Stimulated activated CD4-positive, alpha-beta T cell treated with anti-CD3 and anti-CD28 coated beads, Interleukin-2, amount 100 ng/mL, for 4 hours (primary cell): ENCODE measurements around the gene RAB34.
"Not testable (repeated sequence)": the region's sequence is repeated elsewhere in the genome, so short reads cannot be mapped to it uniquely, and the experiment has no call there.

Experiments
- DNase-seq: peaks from one replicate; pipeline ENCODE4 v3.0.0-alpha.2; 2020; ENCODE audit warnings: low read depth

Gene RAB34

GRCh38 chr17:28746611-28747050 lies 29.0 kb upstream of the RAB34 start:
- no peak for DNase-seq

DNA sequence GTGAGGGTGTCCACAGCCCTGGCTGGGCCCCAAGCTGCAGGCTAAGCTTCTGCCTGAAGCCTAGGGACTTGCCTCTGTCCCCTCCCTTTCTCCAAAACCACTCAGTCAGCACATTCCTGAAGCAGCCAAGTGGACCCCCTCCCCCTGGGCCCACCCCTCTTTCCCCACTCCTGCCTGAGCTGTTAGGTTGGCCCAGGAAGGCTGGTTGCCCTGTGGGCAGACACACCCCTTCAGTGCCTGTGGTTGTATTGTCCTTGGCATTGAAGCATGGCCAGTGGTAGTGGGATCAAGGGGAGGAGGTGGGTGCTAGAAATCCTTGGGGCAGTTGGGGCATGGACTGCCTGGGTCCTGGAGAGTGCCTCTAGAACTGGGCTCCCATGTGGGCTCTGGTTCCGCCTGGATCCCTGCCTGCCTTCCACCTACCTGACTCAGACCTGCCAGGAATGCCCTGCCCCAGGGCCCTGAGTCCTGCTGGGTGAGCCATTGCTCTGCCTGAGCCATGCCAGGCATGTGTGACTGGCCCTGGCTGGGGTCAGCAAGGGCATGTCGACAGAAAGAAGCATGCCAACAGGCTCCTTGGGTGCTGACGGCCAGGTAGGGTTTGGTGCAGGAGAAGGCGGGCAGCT lies 28.2 kb upstream of the RAB34 start:
- no peak for DNase-seq

- no peak for DNase-seq
Measured at GRCh38 chr17:28744972-28745785, 27.5 kb upstream of the RAB34 start.

DNA sequence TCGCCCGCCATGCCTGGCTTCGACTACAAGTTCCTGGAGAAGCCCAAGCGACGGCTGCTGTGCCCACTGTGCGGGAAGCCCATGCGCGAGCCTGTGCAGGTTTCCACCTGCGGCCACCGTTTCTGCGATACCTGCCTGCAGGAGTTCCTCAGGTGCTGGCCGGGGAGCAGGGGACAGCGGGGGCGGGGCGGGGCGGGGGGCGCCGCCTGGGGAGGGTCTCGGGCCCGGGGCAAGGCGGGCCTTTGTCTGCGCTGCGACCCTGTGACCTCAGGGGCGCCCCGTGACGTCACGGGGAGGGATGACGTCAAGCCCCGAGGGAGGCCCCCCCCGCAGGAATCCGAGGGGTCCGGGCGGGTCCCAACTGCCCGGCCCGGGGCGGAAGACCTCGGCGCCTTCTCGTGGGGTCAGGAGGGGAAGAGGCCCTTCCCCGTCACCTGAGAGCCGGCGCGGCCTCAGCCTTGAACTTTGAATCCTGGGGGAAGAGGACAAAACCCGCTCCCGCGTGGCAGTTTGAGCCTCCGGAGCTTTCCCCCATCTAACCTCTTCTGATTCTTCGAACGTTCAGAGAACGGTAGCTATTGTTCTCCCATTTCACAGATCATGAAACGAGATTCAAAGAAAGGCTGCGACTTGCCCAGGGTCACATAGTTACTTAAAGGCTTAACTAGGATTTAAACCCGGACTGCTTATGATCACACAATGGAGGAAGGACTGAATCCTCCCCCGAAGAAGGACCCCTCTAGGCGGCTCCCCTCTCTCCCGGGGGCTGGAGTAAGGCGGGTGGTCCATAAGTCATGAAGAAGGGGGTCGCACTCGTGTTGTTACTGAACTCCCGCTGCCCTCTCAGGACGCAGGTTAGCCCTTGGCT lies 26.7 kb upstream of the RAB34 start:
- peak; percentile 63 for DNase-seq

DNA sequence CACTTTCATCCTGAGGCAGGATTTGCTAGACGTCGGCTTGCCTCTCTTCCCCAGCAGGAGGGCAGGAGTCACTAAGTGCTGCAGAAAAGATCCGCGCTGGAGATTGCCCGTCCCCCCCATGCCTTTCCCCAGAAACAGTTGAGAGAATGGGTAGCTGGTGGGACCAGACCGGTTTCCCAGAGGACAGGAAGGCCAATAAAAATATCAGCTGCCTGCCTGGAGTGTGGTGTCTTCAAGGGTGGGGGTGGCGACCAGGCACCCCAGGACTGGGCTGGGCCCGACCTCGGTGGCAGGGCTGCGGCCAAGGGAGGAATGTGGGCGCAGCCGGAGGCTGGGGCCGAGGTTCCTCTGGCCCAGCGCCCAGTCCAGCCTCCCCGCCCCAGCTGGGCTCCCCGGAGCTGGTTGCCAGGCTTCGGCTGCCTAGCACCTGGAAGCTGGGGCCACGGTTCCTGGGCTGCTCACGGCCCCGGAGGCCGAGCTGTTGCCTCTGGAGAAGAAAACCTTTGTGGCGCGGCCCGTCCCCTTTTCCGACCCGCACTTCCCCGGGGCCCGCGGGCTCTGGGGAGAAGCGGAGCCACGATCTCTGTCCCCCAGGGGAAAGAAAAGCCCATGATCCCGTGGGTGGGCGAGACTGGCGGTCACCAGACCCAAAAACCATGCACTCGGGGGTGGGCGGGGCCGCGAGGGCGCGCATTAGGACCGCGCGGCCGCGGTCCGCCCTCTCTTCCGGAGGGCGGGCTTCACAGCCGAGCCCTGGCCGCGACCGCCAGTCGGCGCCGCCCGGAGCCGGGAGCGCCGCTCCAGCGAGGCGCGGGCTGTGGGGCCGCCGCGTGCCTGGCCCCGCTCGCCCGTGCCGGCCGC lies 25.8 kb upstream of the RAB34 start, which contains the start of gene TRAF4:
TRAF4 (plus strand) TSS at position 769 of the 861 bp plus-strand sequence. CDS start 102 bp downstream, outside the sequence.
- peak; percentile 70 for DNase-seq

DNA sequence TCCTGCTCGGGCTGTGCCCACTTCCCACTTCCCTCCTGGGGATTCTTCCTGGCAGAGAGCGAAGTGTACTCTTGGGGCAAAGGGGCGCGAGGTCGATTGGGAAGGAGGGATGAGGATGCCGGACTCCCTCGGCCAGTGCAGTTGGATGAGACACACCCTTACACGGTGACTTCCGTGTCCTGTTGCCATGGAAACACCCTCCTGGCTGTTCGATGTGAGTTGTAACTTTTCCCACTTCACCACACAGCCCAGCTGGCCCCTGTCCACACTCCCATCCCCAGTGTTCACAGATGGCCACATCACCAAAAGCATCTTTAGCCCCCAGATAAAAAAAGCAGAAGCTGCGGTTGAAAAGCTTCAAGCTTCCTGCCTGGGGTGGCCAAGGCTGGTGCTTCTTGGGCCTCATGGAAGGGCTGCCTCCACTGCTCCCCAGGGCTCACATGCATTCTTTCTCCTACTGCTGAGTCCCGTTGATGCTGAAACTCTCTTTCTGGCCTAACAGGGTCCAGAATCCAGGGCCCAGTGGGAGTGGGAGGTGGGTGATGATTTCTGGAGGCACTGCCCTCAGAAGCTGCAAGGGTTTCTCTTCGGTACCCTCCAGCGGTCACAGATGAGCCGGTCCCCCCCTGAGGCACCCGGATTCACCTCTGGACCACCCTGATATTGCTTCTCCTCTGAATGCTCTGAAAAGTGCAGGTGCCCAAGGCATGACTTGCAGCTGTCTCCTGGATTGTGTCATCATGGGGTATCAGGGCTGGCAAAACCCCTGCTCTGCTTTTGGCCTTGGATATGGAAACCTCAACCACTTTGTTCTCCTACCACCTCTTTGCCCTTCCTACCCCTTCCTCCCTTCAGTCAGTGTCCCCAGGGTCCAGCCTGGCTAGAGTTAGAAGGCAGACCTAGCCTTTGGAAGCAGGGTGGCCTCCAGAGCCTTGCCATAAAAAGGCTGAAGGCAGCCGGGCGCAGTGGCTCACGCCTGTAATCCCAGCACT lies 24.0 kb upstream of the RAB34 start:
- no peak for DNase-seq

DNA sequence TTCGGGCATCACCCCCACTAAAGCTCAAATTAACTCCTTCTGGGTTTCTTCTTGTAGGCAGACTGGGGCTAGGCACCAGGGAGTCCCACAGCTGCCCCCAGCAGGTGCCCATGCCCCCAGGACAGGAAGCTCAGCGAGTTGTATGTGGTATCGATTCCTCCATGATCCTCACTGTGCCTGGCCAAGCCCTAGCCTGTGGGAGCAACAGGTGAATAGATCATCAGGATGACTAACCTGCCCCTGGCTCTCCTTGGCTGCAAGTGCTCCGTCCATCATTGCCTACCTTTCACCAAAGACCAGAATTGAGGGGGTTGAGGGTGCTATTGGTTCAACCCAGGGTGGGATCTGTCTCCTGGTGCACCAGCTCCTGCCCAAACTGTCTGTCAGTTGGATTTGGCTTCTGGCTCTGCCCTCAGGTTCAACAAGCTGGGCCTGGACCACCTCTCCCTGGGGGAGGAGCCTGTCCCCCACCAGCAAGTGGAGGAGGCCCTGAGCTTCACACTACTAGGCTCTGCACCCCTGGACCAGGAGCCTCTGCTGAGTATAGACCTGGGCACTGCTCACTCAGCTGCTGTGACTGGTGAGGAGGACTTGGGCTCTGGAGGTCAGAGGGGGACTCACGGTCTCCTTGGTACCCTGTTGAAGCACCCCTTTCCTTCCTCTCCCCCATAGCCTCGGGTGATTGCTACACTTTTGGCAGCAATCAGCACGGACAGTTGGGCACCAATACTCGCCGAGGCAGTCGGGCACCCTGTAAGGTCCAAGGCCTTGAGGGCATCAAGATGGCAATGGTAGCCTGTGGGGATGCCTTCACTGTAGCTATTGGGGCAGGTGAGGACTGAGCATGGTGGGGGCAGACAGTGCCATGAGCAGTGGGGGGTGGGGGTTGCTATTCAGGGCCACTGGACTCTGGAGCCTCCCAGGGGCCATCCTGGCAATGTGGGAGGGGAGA lies 23.0 kb upstream of the RAB34 start:
- no peak for DNase-seq

- DNase-seq, result peak; percentile 80
Measured at GRCh38 chr17:28738680-28739384, 21.2 kb upstream of the RAB34 start.

DNA sequence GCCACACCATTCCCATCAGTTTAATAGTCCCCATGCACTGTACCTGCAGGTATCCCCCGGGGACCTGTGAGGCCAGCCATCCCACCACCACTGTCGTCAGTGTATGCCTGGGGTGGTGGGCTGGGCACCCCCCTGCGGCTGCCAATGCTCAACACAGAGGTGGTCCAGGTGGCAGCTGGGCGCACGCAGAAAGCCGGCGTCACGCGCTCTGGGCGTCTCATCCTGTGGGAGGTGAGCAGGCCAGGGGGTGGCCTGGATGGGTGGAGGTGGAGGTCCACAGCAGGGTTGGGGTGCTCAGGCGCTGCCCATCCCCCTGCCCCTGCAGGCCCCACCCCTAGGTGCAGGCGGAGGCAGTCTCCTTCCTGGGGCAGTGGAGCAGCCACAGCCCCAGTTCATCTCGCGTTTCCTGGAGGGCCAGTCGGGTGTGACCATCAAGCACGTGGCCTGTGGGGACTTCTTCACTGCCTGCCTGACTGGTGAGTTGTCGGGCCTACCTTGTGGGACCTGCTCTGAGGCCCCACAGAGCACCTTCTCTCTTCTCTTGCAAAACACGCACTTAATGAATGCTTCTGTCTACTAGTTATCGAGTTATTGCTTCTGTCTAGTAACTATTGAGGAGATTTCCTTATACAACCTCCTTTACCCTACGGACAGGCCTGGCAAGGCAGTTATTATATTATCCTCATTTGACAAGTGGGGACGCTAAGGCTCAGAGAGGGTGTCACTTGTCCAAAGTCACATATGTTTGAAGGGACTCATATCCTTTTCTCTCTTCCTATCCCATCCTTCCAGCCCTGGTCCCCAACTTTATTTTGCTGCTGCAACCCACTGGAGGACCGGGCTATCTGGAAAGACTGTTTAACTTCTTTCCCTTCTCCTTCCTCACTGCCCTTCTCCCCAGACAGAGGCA lies 20.4 kb upstream of the RAB34 start:
- no peak for DNase-seq

DNA sequence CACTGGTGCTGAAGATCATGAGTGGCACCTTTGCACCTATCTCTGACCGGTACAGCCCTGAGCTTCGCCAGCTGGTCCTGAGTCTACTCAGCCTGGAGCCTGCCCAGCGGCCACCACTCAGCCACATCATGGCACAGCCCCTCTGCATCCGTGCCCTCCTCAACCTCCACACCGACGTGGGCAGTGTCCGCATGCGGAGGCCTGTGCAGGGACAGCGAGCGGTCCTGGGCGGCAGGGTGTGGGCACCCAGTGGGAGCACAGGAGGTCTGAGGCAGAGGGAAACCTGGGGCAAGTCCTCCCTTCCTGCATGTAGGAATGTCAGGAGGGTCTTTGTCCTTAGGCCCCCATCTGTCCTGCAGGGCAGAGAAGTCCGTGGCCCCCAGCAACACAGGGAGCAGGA lies 19.6 kb upstream of the RAB34 start:
- no peak for DNase-seq

DNA sequence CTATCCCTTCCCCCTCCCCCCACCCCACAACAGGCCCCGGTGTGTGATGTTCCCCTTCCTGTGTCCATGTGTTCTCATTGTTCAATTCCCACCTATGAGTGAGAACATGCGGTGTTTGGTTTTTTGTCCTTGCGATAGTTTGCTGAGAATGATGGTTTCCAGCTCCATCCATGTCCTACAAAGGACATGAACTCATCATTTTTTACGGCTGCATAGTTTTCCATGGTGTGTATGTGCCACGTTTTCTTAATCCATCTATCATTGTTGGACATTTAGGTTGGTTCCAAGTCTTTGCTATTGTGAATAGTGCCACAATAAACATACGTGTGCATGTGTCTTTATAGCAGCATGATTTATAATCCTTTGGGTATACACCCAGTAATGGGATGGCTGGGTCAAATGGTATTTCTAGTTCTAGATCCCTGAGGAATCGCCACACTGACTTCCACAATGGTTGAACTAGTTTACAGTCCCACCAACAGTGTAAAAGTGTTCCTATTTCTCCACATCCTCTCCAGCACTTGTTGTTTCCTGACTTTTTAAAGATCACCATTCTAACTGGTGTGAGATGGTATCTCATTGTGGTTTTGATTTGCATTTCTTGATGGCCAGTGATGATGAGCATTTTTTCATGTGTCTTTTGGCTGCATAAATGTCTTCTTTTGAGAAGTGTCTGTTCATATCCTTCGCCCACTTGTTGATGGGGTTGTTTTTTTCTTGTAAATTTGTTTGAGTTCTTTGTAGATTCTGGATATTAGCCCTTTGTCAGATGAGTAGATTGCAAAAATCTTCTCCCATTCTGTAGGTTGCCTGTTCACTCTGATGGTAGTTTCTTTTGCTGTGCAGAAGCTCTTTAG lies 18.5 kb upstream of the RAB34 start:
- not testable (repeated sequence) for DNase-seq

DNA sequence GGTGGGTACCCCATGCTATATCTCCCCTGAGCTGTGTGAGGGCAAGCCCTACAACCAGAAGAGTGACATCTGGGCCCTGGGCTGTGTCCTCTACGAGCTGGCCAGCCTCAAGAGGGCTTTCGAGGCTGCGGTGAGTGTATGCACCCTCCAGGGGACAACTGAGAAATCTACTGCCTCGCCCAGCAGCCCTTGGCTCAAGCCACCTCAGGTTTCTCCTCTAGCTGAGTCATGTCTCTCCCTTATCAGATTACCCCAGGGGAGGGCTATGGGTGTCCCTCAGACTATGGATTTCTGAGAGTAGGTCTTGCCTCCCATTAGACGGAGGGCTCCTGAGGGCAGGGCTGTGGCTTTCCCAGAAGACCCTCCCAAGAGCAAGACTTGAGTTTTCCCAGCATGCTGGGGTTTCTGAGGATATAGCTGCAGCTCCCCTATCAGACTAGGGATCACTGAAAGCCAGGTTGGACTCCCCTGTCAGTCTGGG lies 17.6 kb upstream of the RAB34 start:
- DNase-seq, result no peak

GRCh38 chr17:28734712-28735241 lies 17.1 kb upstream of the RAB34 start:
- no peak for DNase-seq

DNA sequence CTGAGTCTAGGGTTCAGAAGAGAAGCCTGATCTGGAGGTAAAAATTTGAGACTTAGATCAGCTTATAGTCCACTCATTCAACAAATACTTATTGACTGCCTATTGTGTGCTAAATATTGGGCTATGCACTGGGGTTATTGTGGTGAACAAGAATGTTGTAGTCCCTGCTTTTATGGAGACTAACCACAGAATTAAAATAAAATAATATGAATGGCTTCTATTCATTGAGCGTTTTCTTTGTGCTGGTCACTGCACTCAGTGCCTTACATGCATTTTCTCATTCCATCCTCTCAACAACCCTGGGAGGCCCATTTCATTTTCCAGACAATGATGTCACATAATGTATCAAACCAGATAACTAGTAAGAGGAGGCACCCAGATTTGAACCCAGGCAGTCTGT lies 15.7 kb upstream of the RAB34 start:
- DNase-seq, result no peak

DNA sequence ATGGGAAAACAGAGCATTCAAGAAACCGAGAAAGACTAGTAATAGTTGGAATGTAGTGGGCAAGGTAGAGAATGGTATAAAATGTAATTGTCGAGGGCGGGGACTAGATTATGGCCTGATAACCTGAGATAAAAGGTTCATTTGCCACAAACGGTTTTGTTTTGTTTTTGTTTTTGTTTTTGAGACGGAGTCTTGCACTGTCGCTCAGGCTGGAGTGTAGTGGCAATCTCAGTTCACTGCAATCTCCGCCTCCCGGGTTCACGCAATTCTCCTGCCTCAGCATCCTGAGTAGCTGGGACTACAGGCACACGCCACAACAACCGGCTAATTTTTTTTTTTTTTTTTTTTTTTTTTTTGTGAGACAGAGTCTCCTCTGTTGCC lies 12.3 kb upstream of the RAB34 start:
- no peak for DNase-seq
